RWPE1 (cell line): ENCODE data around the gene SLC10A1.

ENCODE experiments used
- CTCF ChIA-PET: fragments of 350-600 bp; sonication (Branson Sonifier 250); formaldehyde crosslinking; extraction: SDS; loops from one replicate; lab custom pipeline; 2021; lab: Yijun Ruan, JAX
- POLR2A ChIA-PET: fragments of 400-600 bp; formaldehyde crosslinking; extraction: SDS; loops from one replicate; lab custom pipeline; 2020; ENCODE audit warnings: antibody characterized with exemption; ENCODE audit not compliant: low non-redundant PET; lab: Yijun Ruan, JAX
- DNase-seq: peaks from one replicate; pipeline ENCODE4 v3.0.0; 2012; ENCODE audit warnings: low spot score
- H3K27ac ChIP-seq: fragments of 450-650 bp; 2 replicates; pipeline ENCODE4 v1.5.1; 2017
- CTCF ChIP-seq: fragments of 450-650 bp; conservative IDR thresholded peaks from 2 replicates; pipeline ENCODE4 v1.5.1; 2017; ENCODE audit warnings: low read depth, mild to moderate bottlenecking

SLC10A1 gene

GRCh38 chr14:69812711-69813110, 15.7 kb upstream of the SLC10A1 start:
- POLR2A ChIA-PET, result no interaction called here
- CTCF ChIA-PET, result interaction anchor here (0.7 kb wide), 1 partner anchor 542 kb away, joined by 3 read pairs; no protein-coding TSS in a partner anchor
- no peak for TF ChIP-seq CTCF
- DNase-seq, result no peak
- no peak overlapping the region for H3K27ac ChIP-seq

GRCh38 chr14:69811868-69812252, 14.8 kb upstream of the SLC10A1 start:
- ChIA-PET CTCF (no interaction called here), POLR2A (no interaction called here)
- no peak for DNase-seq
- no peak overlapping the region for H3K27ac ChIP-seq
- TF ChIP-seq CTCF, result no peak

- H3K27ac ChIP-seq, result no peak overlapping the region
- CTCF ChIA-PET, result interaction anchor here (1.6 kb wide), 1 partner anchor 7 kb away, joined by 5 read pairs; no protein-coding TSS in a partner anchor
- DNase-seq, result no peak
- TF ChIP-seq CTCF, result no peak
- POLR2A ChIA-PET, result no interaction called here
These were observed 14.3 kb upstream of the SLC10A1 start for GRCh38 chr14:69811227-69811867.

GRCh38 chr14:69808919-69809808, 12.1 kb upstream of the SLC10A1 start:
- CTCF ChIA-PET, result interaction anchor here (0.6 to 1.6 kb wide), 2 partner anchors 10 to 660 kb away, joined by 5 read pairs; no protein-coding TSS in a partner anchor
- POLR2A ChIA-PET, result no interaction called here
- H3K27ac ChIP-seq, result no peak overlapping the region
- TF ChIP-seq CTCF, result no peak
- DNase-seq, result no peak

- TF ChIP-seq CTCF, result no peak
- CTCF ChIA-PET, result interaction anchor here (0.6 kb wide), 2 partner anchors 50 to 76 kb away, joined by 3 read pairs; no protein-coding TSS in a partner anchor
- POLR2A ChIA-PET, result no interaction called here
- no peak for DNase-seq
- H3K27ac ChIP-seq, result no peak overlapping the region
These were observed 10.2 kb upstream of the SLC10A1 start for GRCh38 chr14:69807192-69807591.

GRCh38 chr14:69804902-69805301, 7.9 kb upstream of the SLC10A1 start:
- no peak for DNase-seq
- POLR2A ChIA-PET, result no interaction called here
- H3K27ac ChIP-seq, result no peak overlapping the region
- CTCF ChIA-PET, result interaction anchor here (0.6 kb wide), 1 partner anchor 322 kb away, joined by 3 read pairs; no protein-coding TSS in a partner anchor
- TF ChIP-seq CTCF, result no peak
